NCI-H187 (cell line): ENCODE data around the gene NMNAT2.
A peak's percentile ranks its signal among the peaks of the same experiment; 100 is the strongest.

Experiments used
- DNase-seq, 2 experiments: peaks; one replicate each; lab custom pipeline; 2025; lab: John Stamatoyannopoulos, UW

Gene NMNAT2

GRCh38 chr1:183310753-183311479, 107.3 kb downstream of the NMNAT2 start:
- DNase-seq, result no peak

- no peak for DNase-seq
Observed at GRCh38 chr1:183308719-183309118, 109.5 kb downstream of the NMNAT2 start.

- peak; percentile 30 to 42 for DNase-seq
Observed at GRCh38 chr1:183306317-183307042, 111.7 kb downstream of the NMNAT2 start.

- peak; percentile 95 to 99 for DNase-seq
Observed at GRCh38 chr1:183304440-183305107, 113.6 kb downstream of the NMNAT2 start.

GRCh38 chr1:183303901-183304300, 114.3 kb downstream of the NMNAT2 start:
- no peak for DNase-seq

GRCh38 chr1:183303323-183303645, 114.9 kb downstream of the NMNAT2 start:
- no peak for DNase-seq

GRCh38 chr1:183302452-183303322, 115.5 kb downstream of the NMNAT2 start:
- DNase-seq, result no peak

- no peak for DNase-seq
Observed at GRCh38 chr1:183301239-183301638, 116.9 kb downstream of the NMNAT2 start.

- DNase-seq, result no peak
Observed at GRCh38 chr1:183300828-183301227, 117.4 kb downstream of the NMNAT2 start.

- DNase-seq, result no peak
Observed at GRCh38 chr1:183300395-183300794, 117.8 kb downstream of the NMNAT2 start.

- no peak for DNase-seq
Observed at GRCh38 chr1:183296782-183297181, 121.4 kb downstream of the NMNAT2 start.

- DNase-seq, result no peak
Observed at GRCh38 chr1:183295521-183295920, 122.7 kb downstream of the NMNAT2 start.

- no peak for DNase-seq
Observed at GRCh38 chr1:183293876-183294275, 124.3 kb downstream of the NMNAT2 start.

GRCh38 chr1:183293241-183293640, 124.9 kb downstream of the NMNAT2 start:
- no peak for DNase-seq

GRCh38 chr1:183291802-183292514, 126.2 kb downstream of the NMNAT2 start:
- no peak for DNase-seq

GRCh38 chr1:183291216-183291762, 126.9 kb downstream of the NMNAT2 start:
- DNase-seq, result no peak

GRCh38 chr1:183290628-183291027, 127.6 kb downstream of the NMNAT2 start:
- DNase-seq, result no peak

GRCh38 chr1:183289051-183289496, 129.1 kb downstream of the NMNAT2 start:
- no peak for DNase-seq

- no peak for DNase-seq
Observed at GRCh38 chr1:183288583-183288982, 129.6 kb downstream of the NMNAT2 start.

- DNase-seq, result no peak
Observed at GRCh38 chr1:183287191-183287675, 130.9 kb downstream of the NMNAT2 start.

GRCh38 chr1:183285746-183286145, 132.4 kb downstream of the NMNAT2 start:
- no peak for DNase-seq
